Endothelial cell of umbilical vein (primary cell): ENCODE measurements around the gene OSBPL6. TPM values are rescaled to one million over a fixed set of nuclear protein-coding genes. Genes with fewer than 3 reads are reported as not detected.

Experiments
- BruUV-seq: library from RNA; stranded (reverse); fragments of 400-500 nt; replicated peaks from 2 replicates; lab custom pipeline; 2021; lab: Mats Ljungman, UMichigan
- CTCF ChIA-PET: fragments of 300-600, 350-600 bp; sonication (Branson Sonifier 250); formaldehyde crosslinking; loops from one replicate; lab custom pipeline; 2021; ENCODE audit warnings: antibody characterized with exemption, inconsistent platforms; lab: Charles Lee
- POLR2A ChIA-PET: fragments of 300-600, 350-600 bp; sonication (Branson Sonifier 250); formaldehyde crosslinking; loops from one replicate; lab custom pipeline; 2021; ENCODE audit warnings: antibody characterized with exemption, inconsistent platforms; lab: Charles Lee
- DNase-seq: peaks from one replicate; pipeline ENCODE4 v3.0.0-alpha.2; 2011; ENCODE audit warnings: low read depth, low spot score
- FAIRE-seq: peaks from 2 replicates; lab custom pipeline; 2011; peaks lifted over from hg19 to GRCh38; lab: Jason Lieb, UNC
- H2AFZ ChIP-seq: 2 replicates; pipeline ENCODE4 v1.6.0; 2012; ENCODE audit warnings: low read depth, low read length, control low read depth, inconsistent platforms
- H3K27ac ChIP-seq: 2 replicates; pipeline ENCODE4 v1.5.1; 2011; ENCODE audit warnings: low read depth, mild to moderate bottlenecking, control low read depth, low read length, moderate library complexity; ENCODE audit not compliant: insufficient read depth
- H3K27me3 ChIP-seq, 2 experiments: 2 replicates each; pipeline versions ENCODE4 v1.6.0 to v1.6.1; 2011; ENCODE audit warnings: low read length in 2 of 2, mixed read lengths in 1 of 2; ENCODE audit not compliant: control insufficient read depth in 2 of 2, insufficient read depth in 2 of 2
- H3K36me3 ChIP-seq, 2 experiments: 2 replicates in 1 of 2; 3 replicates in 1 of 2; pipeline ENCODE4 v1.5.1; 2011; ENCODE audit warnings: low read length in 2 of 2, mild to moderate bottlenecking in 1 of 2, moderate library complexity in 1 of 2; ENCODE audit not compliant: control insufficient read depth in 2 of 2, insufficient read depth in 2 of 2; ENCODE audit errors: extremely low read depth in 1 of 2
- H3K4me1 ChIP-seq: 3 replicates; pipeline ENCODE4 v1.5.1; 2011; ENCODE audit warnings: mild to moderate bottlenecking, low read length; ENCODE audit not compliant: control insufficient read depth, insufficient read depth; ENCODE audit errors: extremely low read depth
- H3K4me2 ChIP-seq: 2 replicates; pipeline ENCODE4 v1.6.1; 2011; ENCODE audit warnings: low read length, control low read depth, mixed read lengths; ENCODE audit not compliant: insufficient read depth
- H3K4me3 ChIP-seq, 3 experiments: fragments of 200-600 bp in 1 of 3; sonication (generic), shearing (Covaris generic) in 1 of 3; replicated peaks in 1 of 3; 2 replicates each; pipeline ENCODE4 v1.5.1; 2011 to 2016; ENCODE audit warnings: control low read depth in 3 of 3, low read length in 3 of 3, mild to moderate bottlenecking in 2 of 3, inconsistent platforms in 1 of 3, low read depth in 1 of 3, moderate library complexity in 1 of 3; ENCODE audit not compliant: insufficient read depth in 1 of 3
- H3K79me2 ChIP-seq: 2 replicates; pipeline ENCODE4 v1.6.0; 2012; ENCODE audit warnings: low read length, inconsistent platforms; ENCODE audit not compliant: control insufficient read depth, insufficient read depth
- H3K9ac ChIP-seq: replicated peaks from 2 replicates; pipeline ENCODE3; 2011; ENCODE audit warnings: low read length, control low read depth; ENCODE audit not compliant: insufficient read depth; ENCODE audit errors: extremely low read depth
- H3K9me1 ChIP-seq: replicated peaks from 3 replicates; pipeline ENCODE4 v1.6.0; 2011; ENCODE audit warnings: mild to moderate bottlenecking, low read length; ENCODE audit not compliant: control insufficient read depth, insufficient read depth; ENCODE audit errors: extremely low read depth
- H3K9me3 ChIP-seq: replicated peaks from 2 replicates; pipeline ENCODE4 v1.5.1; 2012; ENCODE audit warnings: low read length, inconsistent platforms; ENCODE audit not compliant: control insufficient read depth, insufficient read depth
- H4K20me1 ChIP-seq: replicated peaks from 2 replicates; pipeline ENCODE3; 2011; ENCODE audit warnings: mild to moderate bottlenecking, low read length; ENCODE audit not compliant: control insufficient read depth, insufficient read depth; ENCODE audit errors: extremely low read depth
- CTCF ChIP-seq, 2 donors: IDR thresholded peaks; 1 replicate in 1 of 2; 2 replicates in 1 of 2; pipeline ENCODE4 v1.5.1; 2011; ENCODE audit warnings: low read length in 2 of 2, mild to moderate bottlenecking in 2 of 2, moderate library complexity in 2 of 2, control low read depth in 1 of 2, inconsistent platforms in 1 of 2, low read depth in 1 of 2; ENCODE audit not compliant: insufficient read depth in 1 of 2; ENCODE audit errors: extremely low read depth in 1 of 2
- EZH2 ChIP-seq: IDR thresholded peaks from 2 replicates; pipeline ENCODE4 v1.6.1; 2012; ENCODE audit warnings: borderline replicate concordance, low read depth, mild to moderate bottlenecking, moderate library complexity, low read length, inconsistent platforms; ENCODE audit not compliant: severe bottlenecking
- FOS ChIP-seq: IDR thresholded peaks from 2 replicates; pipeline ENCODE4 v1.6.1; 2011; ENCODE audit warnings: mild to moderate bottlenecking, low read length, moderate library complexity, borderline replicate concordance; ENCODE audit not compliant: insufficient read depth
- GATA2 ChIP-seq: IDR thresholded peaks from 2 replicates; pipeline ENCODE4 v1.7.0; 2011; ENCODE audit warnings: low read depth, mild to moderate bottlenecking, moderate library complexity, mixed read lengths, low read length; ENCODE audit not compliant: insufficient read length, insufficient read depth
- JUN ChIP-seq: IDR thresholded peaks from 2 replicates; pipeline ENCODE4 v1.6.1; 2011; ENCODE audit warnings: borderline replicate concordance, low read depth; ENCODE audit not compliant: insufficient read length, insufficient read depth
- MAX ChIP-seq: IDR thresholded peaks from 2 replicates; pipeline ENCODE4 v1.6.1; 2011; ENCODE audit not compliant: insufficient read depth, insufficient read length
- MYC ChIP-seq: IDR thresholded peaks from one replicate; pipeline ENCODE4 v1.6.1; 2011; ENCODE audit warnings: mild to moderate bottlenecking, low read depth, low read length
- POLR2A ChIP-seq: IDR thresholded peaks from 2 replicates; pipeline ENCODE4 v1.6.1; 2012; ENCODE audit warnings: low read depth, mild to moderate bottlenecking, control low read depth, low read length
- POLR2AphosphoS5 ChIP-seq: IDR thresholded peaks from 2 replicates; pipeline ENCODE4 v1.6.1; 2012; ENCODE audit warnings: low read depth, mild to moderate bottlenecking, control low read depth, low read length, moderate library complexity; ENCODE audit not compliant: insufficient read depth
- dilution Hi-C: fragments of 300-500 bp; cut with MboI; formaldehyde crosslinking; loops from one replicate; pipeline ENCODE4 v1.15.0; 2019; ENCODE audit warnings: low sequenced_read_pairs; ENCODE audit not compliant: extremely low pct_ligation_motif_present
- intact Hi-C: fragments of 100-400 bp; cut with micrococcal nuclease; formaldehyde crosslinking; loops from one replicate; pipeline ENCODE4 v1.10.0; 2022
- polyA plus RNA-seq, 4 experiments: library from polyadenylated mRNA; depleted of rRNA in 3 of 4; stranded (reverse) in 3 of 4; unstranded in 1 of 4; fragments of >200 nt; gene quantifications; 2 replicates each; pipeline versions ENCODE4 v1.2.1 to v1.2.3, GENCODE V29; 2011 to 2012; ENCODE audit warnings: missing spikeins in 1 of 4
- total RNA-seq: library from RNA; stranded (reverse); gene quantifications from 2 replicates; pipeline ENCODE4 v1.2.3, GENCODE V29; 2021

Gene OSBPL6
- total and polyA plus RNA-seq, 2 donors (not counting 3 experiments of a cell fraction or from before 2014, with no cell fraction given) = 1.5 to 2.3 TPM

DNA sequence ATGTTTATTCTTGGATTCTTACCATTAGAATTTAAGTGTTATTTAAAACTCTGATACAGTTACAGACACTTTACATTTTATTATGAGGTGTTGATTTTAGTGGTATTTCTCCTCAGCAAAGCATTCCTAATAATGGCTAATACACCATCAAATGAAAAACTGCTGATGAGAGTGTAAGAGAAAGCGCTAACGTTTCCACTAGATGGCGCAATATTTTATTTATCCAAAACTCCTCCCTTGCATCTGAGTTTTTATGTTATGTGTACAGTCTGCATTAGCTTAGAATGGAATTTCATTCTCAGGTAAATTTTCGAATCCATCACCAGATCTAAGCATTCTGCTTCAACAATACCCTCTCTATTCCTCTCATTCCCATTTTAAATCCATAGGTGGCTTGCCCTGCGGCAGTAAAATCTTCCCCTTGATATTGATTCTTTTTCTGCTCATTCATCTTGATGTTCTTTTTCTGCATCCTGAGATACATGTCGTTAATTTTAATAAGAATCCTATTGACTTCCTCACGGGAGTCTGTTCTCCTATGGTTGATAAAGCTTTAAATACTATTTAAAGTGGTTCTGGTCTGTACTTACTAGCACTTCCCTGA lies 202.8 kb downstream of the OSBPL6 start:
- Histone ChIP-seq H3K4me2 (no peak overlapping the region), H3K4me3 (no peak overlapping the region), H3K9ac (no peak overlapping the region), H3K9me3 (no peaks in the 10 kb centered on the region), H2AFZ (peak overlapping the region; percentile 62), H3K79me2 (no peaks in the 10 kb centered on the region), H3K36me3 (no peaks in the 10 kb centered on the region), H3K27ac (no peak overlapping the region), H3K4me1 (no peaks in the 10 kb centered on the region), H4K20me1 (no peaks in the 10 kb centered on the region), H3K9me1 (no peaks in the 10 kb centered on the region), H3K27me3 (no peaks in the 10 kb centered on the region)
- ChIA-PET CTCF (interaction anchor here (0.6 to 3.8 kb wide), 12 partner anchors 10 to 285 kb away, joined by 3 to 74 read pairs (median 4); partner anchors contain the start of gene RBM45), POLR2A (interaction anchor here (1.4 kb wide), 1 partner anchor 18 kb away, joined by 4 read pairs; no protein-coding TSS in a partner anchor)
- intact Hi-C loops = loop anchor here (1.0 to 5.0 kb wide), 3 partner anchors 17 to 285 kb away; partner anchors contain the start of gene RBM45
- DNase-seq (peak; percentile 59), FAIRE-seq (peak; percentile 89)
- dilution Hi-C loops = no loop called here
- BruUV-seq = no TSS peak
- TF ChIP-seq CTCF (IDR thresholded peaks at IDR 0.05; ENCODE audit: extremely low read depth in 1 of 2, insufficient read depth in 1 of 2, low read depth in 1 of 2, low read length in 2 of 2) (peak; percentile 43 to 51), JUN (no peak)

DNA sequence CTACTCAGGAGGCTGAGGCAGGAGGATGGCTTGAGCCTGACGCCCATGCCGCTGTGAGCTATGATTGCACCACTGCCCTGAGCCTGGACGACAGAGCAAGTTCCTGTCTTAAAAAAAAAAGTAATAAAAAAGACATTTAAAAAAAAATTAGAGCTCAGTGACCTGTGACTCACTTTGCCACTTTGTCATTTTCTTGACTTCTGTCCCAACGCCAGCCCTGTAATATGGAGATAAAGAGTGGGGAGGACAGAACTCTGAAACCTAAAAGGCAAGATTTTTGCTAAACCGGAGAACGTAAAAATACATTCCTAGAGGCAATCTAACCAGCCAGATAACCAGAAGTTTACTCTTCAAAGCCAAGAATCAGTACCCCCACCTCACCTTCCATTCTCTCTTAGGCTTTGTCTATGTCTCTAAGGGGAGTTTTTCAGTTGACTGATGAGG lies 207.7 kb downstream of the OSBPL6 start:
- dilution Hi-C loops (no loop called here), intact Hi-C loops (no loop called here)
- no peaks in the 10 kb centered on the region for H3K79me2 ChIP-seq
- no peak for FAIRE-seq
- H3K4me2 ChIP-seq = no peak overlapping the region
- ChIA-PET POLR2A (no interaction called here), CTCF (interaction anchor here (0.6 to 1.5 kb wide), 3 partner anchors 11 to 17 kb away, joined by 3 to 9 read pairs (median 5); no protein-coding TSS in a partner anchor)
- H3K36me3 ChIP-seq = no peaks in the 10 kb centered on the region
- H3K27me3 ChIP-seq = no peaks in the 10 kb centered on the region
- TF ChIP-seq EZH2 = no peak
- TF ChIP-seq JUN = no peak
- no peak for TF ChIP-seq MYC
- TF ChIP-seq POLR2AphosphoS5 = no peak
- TF ChIP-seq MAX = no peak
- TF ChIP-seq FOS = no peak
- no peak for TF ChIP-seq CTCF (IDR thresholded peaks at IDR 0.05; ENCODE audit: extremely low read depth in 1 of 2, insufficient read depth in 1 of 2, low read depth in 1 of 2, low read length in 2 of 2)
- TF ChIP-seq GATA2 = no peak
- TF ChIP-seq POLR2A = no peak
- BruUV-seq = no TSS peak
- no peaks in the 10 kb centered on the region for H3K9me1 ChIP-seq
- H2AFZ ChIP-seq = no peak overlapping the region
- H3K27ac ChIP-seq = no peak overlapping the region
- no peaks in the 10 kb centered on the region for H3K9me3 ChIP-seq
- H4K20me1 ChIP-seq = no peaks in the 10 kb centered on the region
- no peak overlapping the region for H3K9ac ChIP-seq
- DNase-seq = no peak
- H3K4me3 ChIP-seq = no peak overlapping the region
- peaks cover 4% of the 10 kb centered on the region for H3K4me1 ChIP-seq
